Activated CD8-positive, alpha-beta memory T cell treated with anti-CD3 and anti-CD28 coated beads for 4 hours (primary cell): ENCODE results near the gene TUBB4A.

Experiments
- DNase-seq, 2 donors: peaks; one replicate each; pipeline ENCODE4 v3.0.0-alpha.2; 2020; ENCODE audit warnings: low read depth in 2 of 2

The TUBB4A gene

DNA sequence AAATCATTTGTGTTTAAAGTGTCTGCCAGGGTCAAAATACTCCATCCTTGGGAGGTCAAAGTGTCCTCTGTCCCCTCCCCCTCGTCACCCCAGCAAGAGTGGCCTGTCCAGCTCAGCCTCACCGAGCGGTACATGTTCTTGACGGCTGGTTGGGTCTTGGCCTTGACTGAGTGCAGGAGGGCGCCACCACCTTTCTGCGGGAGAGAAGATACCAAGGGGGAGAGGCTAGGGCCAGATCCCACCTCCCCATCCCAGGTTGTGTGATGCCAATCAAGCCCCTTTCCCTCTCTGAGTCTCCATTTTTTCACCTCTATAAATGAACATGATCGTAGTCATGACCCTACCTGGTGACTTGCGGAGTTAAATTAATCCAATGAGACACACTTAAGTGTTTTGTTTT is 31.9 kb downstream of the TUBB4A start:
- no peak for DNase-seq

DNA sequence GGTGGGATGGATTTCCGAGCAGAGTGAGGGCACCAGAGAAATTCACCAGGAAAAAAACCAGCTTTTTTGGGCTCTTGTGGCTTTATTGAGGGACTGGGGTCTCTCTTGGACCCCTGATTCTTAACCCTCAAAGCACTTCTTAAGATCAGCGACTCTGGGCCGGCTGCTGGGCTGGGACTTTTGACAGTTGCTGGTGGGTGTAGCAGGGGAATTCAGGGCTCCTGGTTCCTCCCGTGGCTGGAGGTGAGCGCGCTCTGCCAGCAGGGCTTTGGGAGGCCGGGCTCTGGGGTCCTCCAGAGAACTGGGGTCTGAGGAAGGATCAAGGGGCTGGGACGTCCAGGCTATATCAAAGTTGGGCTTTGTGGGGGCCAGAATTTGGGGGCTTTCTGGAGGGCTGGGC is 34.7 kb downstream of the TUBB4A start:
- DNase-seq = no peak

DNA sequence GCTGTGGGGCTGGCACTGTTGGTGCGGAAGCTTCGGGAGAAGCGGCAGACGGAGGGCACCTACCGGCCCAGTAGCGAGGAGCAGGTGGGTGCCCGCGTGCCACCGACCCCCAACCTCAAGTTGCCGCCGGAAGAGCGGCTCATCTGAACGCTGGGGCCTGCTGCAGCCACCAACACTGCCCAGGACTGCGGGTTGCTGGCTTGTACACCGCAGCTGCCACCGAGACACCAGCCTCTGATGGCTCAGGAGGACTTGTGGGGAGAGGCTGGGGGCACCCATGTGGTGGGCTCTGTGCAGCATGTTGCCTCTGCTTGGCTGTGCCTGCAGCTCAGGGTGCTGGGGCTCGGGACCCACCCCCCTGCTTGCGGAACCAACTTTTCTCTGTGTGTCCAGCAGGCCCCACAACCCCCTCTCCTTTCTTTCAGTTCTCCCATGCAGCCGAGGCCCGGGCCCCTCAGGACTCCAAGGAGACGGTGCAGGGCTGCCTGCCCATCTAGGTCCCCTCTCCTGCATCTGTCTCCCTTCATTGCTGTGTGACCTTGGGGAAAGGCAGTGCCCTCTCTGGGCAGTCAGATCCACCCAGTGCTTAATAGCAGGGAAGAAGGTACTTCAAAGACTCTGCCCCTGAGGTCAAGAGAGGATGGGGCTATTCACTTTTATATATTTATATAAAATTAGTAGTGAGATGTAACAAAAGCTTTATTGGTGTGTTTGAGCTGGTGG is 35.4 kb downstream of the TUBB4A start:
- no peak for DNase-seq

DNA sequence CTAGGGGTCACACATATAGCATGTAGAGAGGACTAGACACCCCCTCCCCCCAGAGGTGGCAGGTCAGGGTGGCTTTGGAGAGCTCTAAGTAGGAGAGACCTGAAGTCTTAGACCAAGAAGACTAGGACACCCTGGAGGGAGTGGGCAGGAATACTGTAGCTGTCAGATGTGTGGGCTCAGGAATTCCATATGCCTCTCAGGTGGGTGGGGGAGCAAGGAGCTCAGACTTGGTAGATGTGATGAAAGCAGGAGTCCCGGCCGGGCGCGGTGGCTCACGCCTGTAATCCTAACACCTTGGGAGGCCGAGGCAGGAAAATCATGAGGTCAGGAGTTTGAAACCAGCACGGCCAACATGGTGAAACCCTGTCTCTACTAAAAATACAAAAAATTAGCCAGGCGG is 36.4 kb downstream of the TUBB4A start:
- no peak for DNase-seq

DNA sequence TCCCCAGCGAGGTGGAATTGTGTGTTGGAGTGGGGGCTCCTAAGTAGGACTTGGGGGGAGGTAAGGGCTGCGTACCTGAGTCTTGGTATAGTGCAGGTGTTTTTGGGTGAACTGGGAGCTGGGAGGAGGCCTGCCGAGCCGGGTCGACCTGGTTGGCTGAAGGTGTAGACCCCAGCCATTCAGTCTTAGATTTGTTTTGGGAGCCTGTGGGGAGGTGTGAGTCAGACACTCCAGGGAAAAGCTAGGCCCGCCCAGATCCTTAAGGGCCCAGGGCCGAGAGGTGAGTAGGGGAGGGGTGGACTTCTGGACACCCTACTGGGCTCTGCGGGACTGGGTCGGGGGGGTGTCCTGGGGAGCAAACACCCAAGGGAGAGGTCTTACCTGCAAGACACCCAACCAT is 37.1 kb downstream of the TUBB4A start:
- no peak for DNase-seq

DNA sequence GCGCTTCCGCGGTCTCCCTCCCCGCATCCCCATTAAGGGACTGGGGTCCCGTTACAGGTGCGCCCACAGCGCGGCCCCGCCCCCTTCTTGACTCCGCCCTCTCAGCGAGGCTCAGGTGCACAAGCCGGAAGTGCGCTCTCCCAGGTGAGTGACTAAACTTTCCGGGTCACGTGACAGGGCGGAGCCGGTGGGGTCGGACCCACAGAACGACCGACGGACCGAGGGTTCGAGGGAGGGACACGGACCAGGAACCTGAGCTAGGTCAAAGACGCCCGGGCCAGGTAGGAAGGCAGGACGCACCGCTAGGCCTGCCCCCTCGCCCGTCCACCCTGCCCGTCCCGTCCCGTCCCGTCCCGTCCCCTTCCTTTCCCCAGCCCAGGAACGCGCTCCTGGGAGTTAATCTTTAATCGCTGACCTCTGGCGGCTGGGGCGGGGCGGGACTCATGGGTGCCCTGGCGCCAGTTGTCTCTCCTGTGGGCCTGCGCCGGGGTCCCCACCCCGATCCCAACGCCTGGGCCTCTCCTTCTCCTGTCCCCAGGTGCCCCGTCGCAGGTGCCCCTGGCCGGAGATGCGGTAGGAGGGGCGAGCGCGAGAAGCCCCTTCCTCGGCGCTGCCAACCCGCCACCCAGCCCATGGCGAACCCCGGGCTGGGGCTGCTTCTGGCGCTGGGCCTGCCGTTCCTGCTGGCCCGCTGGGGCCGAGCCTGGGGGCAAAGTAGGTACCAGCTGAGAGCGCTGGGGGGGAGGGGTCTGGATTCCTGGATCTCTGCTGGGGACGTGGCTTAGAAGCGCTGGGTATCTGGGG is 37.8 kb downstream of the TUBB4A start, which contains the start of gene CRB3:
Gene CRB3, plus strand, starts transcription at position 202 of the 804 bp plus-strand sequence. Its CDS starts 431 bp downstream, at position 633.
- DNase-seq = peak in 1 of 2 donors; percentile 23

DNA sequence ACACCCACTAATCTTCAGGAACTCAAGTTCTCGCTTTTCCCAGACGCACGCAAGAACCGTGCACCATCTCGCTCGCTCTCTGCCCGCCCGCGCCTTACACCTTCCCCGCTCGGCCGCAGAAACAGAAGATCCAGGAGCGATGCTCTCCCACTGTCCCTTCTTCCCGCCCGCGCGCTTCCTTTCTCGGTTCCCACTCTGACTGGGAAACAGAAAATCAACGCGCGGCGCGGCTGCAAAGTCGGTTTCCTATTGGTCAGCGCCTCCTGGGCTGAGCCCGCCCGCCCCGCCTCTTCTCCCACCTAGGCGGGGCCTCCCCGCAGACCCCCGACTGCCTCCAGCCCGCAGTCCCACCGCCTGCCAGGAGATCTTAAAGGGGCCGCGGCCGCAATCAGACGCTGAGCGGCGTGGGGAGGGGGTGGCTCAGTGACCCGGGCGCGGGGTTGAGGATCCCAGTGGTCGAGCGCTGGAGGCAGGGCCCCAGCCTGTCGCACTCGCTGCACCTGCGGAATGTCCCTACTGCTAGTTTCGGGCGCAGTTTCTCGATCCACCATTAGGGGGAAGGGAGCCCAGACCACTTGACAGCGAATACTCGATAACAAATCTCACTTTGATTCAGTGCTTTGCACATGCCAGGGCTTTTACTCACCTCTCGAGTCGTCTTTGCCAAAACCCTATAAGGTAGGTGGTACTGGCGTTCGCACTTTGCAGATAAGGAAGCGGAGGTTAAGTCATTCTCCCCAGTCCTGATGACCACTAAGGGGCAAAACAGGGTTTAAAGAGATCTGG is 41.8 kb downstream of the TUBB4A start:
- DNase-seq = peak; percentile 91 to 93

DNA sequence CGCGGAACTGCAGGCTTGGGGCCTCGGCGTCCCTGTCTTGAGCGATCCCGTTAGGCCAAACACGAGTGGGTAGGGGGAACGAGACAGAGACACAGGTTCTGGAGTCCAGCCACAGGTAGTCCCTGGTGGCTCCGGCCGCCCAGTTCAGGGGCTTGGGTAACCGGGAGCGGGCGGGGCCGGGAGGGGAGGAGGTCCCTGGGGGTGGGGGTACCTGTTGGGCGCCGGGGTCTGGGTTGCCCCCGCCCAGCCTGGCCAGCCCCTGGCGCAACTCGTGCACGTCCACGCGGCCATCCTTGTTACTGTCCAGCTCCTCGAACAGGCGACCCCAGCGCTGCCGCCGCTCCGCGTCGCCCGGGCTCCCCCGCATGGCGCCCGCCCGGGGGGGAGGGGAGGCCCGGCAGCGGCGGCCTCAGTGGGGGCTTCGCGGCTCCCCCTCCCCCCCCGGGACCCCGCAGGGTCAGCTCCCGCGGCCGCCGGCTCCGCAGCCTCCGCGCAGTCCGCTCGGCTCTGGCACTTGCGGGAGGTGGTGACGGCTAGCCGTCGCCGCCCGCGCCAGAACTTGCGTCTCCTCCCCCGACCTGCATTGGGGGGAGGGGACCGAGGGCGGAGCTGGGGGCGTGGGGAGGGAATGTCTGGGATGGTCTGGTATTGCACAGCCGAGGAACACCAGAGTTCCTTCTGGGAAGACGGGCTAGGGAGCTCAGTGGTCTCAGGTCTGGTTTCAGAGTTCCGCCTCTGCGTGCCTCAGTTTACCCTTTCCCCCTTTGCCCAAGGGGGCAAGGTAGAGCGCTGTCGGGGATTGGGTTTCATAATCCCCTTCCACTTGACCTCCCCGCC is 42.6 kb downstream of the TUBB4A start, which contains the start of gene SLC25A23:
Gene SLC25A23, minus strand, starts transcription at position 531 of the 837 bp plus-strand sequence. Its CDS starts 164 bp downstream, at position 367.
- DNase-seq = peak in 1 of 2 donors; percentile 30

DNA sequence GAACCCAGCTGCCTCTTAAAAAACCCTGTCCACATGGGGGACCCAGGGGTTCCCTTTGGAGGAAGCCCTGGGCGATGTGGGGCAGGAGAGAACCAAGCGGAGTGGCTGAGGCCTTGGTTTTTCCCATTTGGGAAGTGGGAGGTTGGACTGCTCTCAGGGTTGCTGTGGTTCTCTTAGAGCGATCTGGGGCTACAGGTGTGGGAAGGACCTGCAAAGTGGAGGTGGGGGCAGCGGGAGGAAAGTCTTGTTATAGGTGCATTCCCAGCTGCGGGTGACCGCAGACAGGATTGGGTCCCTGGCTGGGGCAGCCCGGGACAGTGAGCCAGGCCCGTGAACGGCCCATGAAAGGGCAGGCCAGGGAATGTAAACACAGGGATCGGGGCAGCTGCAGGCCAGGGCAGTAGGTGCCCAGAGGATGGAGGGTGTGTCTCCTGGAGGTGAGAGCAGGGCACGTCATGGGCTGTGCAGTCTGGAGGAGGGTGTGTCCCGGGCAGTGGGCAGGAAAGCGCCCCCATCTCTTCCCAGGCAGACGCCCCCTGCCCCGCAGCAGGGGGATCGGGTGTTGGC is 43.3 kb downstream of the TUBB4A start:
- DNase-seq = no peak

DNA sequence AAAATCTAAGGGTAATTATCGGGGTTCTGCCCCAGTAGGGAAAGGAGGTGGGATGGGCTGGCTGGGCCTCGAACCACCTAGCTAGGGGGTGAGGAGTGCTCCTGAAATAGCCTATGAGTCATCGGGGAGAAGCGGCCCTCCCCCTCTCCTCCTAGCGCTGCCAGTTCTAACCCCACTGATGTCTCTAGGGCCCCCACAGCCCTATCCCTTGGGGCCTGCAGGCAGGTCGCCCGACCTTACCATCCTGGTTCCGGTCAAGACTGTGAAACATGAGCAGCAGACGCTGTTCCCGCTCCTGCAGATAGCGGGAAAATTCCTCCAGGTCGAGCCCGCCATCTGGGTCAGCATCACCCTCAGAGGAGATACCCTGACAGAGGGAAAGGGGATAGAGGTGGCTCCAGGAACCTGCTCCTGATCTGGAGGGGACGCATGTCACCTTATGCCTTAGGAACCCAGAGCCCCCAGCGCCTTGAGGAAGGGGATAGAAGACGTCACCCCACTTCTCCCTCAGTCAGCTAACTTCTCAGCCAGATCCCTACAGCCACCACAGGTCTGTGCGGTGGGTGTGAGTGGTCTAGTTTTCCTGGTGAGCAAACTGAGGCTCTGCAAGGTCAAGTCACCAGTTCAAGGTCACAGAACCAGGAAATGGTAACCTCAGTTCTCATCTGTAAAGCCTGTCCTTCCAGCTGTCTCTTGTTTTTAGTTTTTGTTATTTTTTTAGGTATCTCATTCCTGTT is 44.0 kb downstream of the TUBB4A start:
- no peak for DNase-seq

DNA sequence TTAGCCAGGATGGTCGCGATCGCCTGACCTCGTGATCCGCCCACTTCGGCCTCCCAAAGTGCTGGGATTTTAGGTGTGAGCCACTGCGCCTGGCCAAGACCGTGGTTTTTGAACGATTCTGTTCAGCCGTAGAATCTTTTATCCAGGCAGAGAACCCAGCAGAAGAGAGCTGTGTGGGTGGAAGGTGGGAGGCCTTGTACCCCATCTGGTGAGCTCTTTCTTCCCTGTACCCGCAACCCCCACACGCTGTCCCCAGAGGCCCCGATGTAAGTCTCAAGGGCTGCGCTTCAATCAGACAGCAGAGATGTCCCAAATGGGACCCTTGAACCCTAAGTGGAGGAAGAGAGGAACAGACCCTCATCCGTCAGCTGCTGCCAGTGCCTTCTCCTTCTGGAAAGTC is 46.2 kb downstream of the TUBB4A start:
- no peak for DNase-seq

DNA sequence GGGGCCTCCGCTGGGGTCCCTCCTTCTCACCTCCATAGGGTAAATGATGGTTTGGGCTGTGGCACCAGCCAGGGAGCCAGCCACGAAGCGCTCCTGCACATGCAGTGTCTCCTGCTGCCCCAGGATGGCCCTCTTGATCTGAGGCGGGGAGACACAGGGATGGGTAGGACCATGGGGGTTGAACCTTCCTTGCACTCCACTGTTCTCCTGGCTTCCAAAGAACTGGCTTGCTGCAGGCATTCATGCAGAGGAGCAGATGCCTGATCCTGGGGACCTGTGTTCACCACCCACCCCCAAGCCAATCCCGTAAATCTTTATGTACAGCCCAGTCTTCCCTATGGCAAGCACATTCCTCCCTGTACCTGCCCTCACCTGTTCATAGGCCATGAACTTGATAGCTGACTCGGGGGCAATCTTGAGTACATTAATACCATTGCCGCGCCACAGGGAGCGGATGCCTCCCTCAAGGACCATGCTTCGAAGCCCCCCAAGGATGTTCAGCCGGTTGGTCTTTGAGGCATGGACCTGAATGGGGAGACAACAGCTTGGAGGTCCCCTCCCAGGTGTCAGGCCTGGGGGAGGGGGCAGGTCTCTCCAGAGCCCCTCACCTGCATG is 48.1 kb downstream of the TUBB4A start:
- no peak for DNase-seq

DNA sequence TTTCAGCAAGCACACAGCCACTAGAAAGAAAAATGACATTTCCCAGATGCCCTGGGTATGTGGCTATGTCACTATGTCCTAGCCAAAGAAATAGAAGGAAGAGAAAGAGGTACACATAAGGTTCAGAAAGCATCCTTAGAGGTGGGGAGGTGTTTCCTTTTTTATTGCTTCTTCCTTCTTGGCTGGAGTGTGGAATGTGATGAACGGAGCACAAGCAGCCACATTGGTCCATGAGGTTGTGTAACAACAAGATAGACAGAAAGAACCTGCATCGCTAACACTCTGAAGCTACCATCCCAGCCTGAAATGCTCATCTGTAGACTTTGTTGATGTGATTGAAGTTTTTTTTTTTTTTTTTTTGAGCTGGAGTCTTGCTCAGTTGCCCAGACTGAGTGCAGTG is 49.2 kb downstream of the TUBB4A start:
- DNase-seq = no peak

DNA sequence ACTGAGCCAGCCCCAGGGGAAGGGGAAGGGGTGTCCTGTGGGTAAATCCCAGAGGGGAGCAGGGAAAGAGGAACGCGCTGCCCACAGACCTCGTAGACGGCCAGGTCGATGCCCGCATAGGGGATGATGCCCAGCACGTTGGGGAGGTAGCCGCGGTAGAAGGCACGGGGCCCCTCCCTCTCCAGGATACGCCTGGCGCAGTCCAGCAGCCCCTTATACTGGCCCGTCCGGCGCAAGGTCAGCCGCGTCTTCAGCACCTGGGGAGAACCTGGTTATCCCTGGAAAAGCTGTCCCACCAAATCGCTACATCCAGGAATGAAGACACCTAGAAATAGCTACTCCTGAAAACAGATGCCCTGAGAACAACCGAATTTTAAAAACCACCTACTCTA is 49.9 kb downstream of the TUBB4A start:
- DNase-seq = no peak

DNA sequence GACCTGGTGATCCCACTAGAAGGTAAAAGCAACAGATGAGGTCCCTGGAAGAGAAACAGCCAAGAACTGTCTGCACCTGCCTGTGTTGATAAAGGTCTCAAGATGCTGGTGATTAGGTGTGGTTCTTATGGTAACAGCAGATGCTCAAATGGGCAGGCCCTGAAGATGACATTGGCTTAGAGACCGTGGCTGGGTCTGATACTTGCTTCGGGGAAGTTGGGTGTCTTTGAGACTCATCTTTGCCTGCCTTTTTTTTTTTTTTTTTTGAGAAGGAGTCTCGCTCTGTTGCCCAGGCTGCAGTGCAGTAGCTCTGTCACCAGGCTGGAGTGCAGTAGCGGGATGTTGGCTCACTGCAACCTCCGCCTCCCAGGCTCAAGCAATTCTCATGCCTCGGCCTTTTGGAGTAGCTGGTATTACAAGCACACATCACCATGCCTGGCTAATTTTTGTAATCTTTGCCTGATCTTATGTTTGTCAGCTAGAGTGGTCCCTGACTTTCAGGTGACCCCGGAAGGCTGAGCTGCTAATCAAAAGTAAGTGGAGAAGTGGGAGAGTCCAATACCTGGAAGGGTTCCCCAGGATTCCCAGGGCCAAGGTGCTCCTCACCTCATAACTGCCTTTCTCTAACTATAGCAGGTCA is 50.4 kb downstream of the TUBB4A start:
- no peak for DNase-seq

DNA sequence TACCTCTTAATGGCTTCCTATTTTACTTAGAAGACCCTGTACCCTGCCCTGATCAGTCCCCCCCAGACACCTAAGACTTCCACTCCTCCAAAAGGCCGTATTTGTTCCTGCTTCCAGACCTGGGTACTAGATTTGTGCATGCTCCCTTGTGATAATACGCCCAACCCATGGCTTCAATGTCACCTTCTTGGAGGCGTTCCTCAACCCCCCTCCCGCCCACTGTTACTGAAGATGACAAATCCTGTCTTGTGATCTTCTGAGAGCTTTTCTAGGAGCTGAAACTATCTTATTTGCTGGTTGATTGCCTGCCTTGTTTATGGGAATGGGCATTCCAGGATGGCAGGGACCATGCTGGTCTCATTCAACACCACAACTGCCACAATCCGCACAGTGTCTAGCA is 51.9 kb downstream of the TUBB4A start:
- no peak for DNase-seq

DNA sequence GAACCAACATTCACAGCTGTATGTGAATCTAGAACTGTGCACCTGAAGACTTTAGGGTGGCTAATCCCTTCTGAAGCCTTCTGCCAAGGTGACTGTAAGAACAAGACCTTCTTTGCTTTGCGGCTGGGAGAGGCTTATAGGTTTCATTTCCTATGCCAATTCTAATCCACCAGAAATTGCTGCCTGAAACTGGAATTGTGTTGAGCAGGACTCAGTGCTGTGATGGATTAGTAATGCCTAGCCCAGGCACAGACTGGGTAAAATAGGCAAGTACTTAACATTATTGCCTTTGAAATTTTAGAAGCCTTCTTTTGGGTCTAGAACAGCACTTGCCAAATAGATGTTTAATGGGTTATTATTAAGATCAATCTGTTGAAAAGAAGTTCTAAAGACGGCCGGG is 54.1 kb downstream of the TUBB4A start:
- DNase-seq = no peak

DNA sequence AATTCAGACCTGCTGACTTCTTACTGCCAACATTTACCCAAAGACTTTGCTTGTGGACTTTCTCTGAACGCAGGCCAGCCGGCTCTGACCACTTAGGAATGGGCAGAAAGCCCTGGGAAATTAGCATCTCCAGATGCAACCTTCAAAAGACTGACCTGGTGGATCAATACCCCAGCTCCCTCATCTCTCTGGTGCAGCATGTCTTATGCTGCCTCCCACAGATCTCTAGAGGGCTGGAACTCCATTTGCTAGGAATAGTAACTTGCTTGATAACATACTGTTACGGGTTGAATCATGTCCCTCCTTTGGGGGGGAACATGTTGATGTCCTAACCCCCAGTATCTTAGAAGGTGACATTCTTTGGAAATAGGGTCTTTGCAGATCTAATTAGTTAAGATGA is 55.7 kb downstream of the TUBB4A start:
- no peak for DNase-seq
